Spleen (tissue), 11 donors: Measurements from ENCODE around the gene GAS7. TPM values are rescaled to one million over a fixed set of nuclear protein-coding genes. Genes with fewer than 3 reads are reported as not detected.

Experiments
- DNase-seq: peaks from one replicate; pipeline ENCODE4 v3.0.0-alpha.2; 2020
- H3K27ac ChIP-seq, 8 donors: fragments of 200-600 bp; sonication (generic) in 7 of 8; 1 replicate in 4 of 8; 2 replicates in 4 of 8; pipeline versions ENCODE4 v1.5.0 to v1.8.0; 2016 to 2021; ENCODE audit warnings: inconsistent platforms in 4 of 8, mild to moderate bottlenecking in 4 of 8, moderate library complexity in 1 of 8
- H3K27me3 ChIP-seq, 7 donors: fragments of 200-600 bp; sonication (generic) in 6 of 7; replicated peaks in 1 of 7; 1 replicate in 4 of 7; 2 replicates in 3 of 7; pipeline versions ENCODE4 v1.5.0 to v1.8.0; 2016 to 2021; ENCODE audit warnings: inconsistent platforms in 3 of 7, mild to moderate bottlenecking in 1 of 7
- H3K36me3 ChIP-seq, 6 donors: fragments of 200-600 bp; sonication (generic) in 5 of 6; 1 replicate in 4 of 6; 2 replicates in 2 of 6; pipeline versions ENCODE4 v1.5.0 to v1.8.0; 2016 to 2021; ENCODE audit warnings: inconsistent platforms in 2 of 6
- H3K4me1 ChIP-seq, 6 donors: fragments of 200-600 bp; sonication (generic) in 5 of 6; 1 replicate in 3 of 6; 2 replicates in 3 of 6; pipeline versions ENCODE4 v1.5.0 to v1.8.0; 2016 to 2021; ENCODE audit warnings: inconsistent platforms in 3 of 6
- H3K4me3 ChIP-seq, 8 donors: fragments of 200-600 bp; sonication (generic) in 7 of 8; 1 replicate in 4 of 8; 2 replicates in 4 of 8; pipeline versions ENCODE4 v1.5.0 to v1.8.0; 2016 to 2021; ENCODE audit warnings: inconsistent platforms in 4 of 8, mild to moderate bottlenecking in 4 of 8, moderate library complexity in 2 of 8
- H3K9me3 ChIP-seq, 8 donors: fragments of 200-600 bp; sonication (generic) in 7 of 8; 1 replicate in 4 of 8; 2 replicates in 4 of 8; pipeline versions ENCODE4 v1.5.0 to v1.8.0; 2016 to 2021; ENCODE audit warnings: inconsistent platforms in 4 of 8
- CTCF ChIP-seq, 11 experiments: fragments of 200-600 bp in 7 of 11; fragments of 450-650 bp in 4 of 11; sonication (generic) in 4 of 11; IDR thresholded peaks in 8 of 11; conservative IDR thresholded peaks in 3 of 11; 1 replicate in 7 of 11; 2 replicates in 4 of 11; pipeline versions ENCODE4 v1.4.0 to v1.8.0; 2016 to 2021; ENCODE audit warnings: antibody characterized with exemption in 11 of 11, inconsistent platforms in 4 of 11, mild to moderate bottlenecking in 1 of 11
- POLR2A ChIP-seq, 3 donors: fragments of 450-650 bp; IDR thresholded peaks; one replicate each; pipeline ENCODE4 v1.5.1; 2017; ENCODE audit warnings: antibody characterized with exemption in 3 of 3, mild to moderate bottlenecking in 1 of 3
- POLR2AphosphoS5 ChIP-seq, 3 donors: sonication (generic); formaldehyde crosslinking; IDR thresholded peaks; one replicate each; pipeline ENCODE4 v1.5.1; 2017; ENCODE audit warnings: antibody characterized with exemption in 3 of 3
- WGBS, 5 donors: extraction: QIAGEN DNeasy Blood & Tissue Kit in 3 of 5; methylation state at CpG; one replicate each; pipeline versions ENCODE4 v1.1.5 to v1.1.7; 2013 to 2018; 5-methylcytosine and 5-hydroxymethylcytosine counted together
- intact Hi-C: fragments of 100-400 bp; cut with DNase I; formaldehyde crosslinking; loops from one replicate; pipeline ENCODE4 v1.15.0; 2023; ENCODE audit warnings: low total_unique reads
- polyA plus RNA-seq, 3 donors: library from polyadenylated mRNA; stranded (reverse); fragments of 200-250 nt; gene quantifications; one replicate each; pipeline ENCODE4 v1.2.1, GENCODE V29; 2013
- total RNA-seq, 7 donors: library from RNA; depleted of rRNA in 3 of 7; stranded (reverse); fragments of >200 nt in 3 of 7; fragmentation: NEBNext Ultra II Directional in 4 of 7; extraction: Animal tissue kit (Norgen Biotek cat#: 25700) in 4 of 7; gene quantifications; one replicate each; pipeline versions ENCODE4 v1.1.0 to v1.2.1, GENCODE V29; 2016 to 2021
- donor health status: healthy with polysubstance abuse.
- donor health status: DM: no; HTN: no; CAD: no; lungs with moderate emphysema.
- donor health status: DM: no; HTN: no; CAD: no.
- donor health status: Bipolar disorder and iron deficiency.
- donor health status: healthy.
- donor health status: DM: no; HTN: no; CAD: no.
- donor health status: DM: yes; HTN: yes; CAD: no.

Gene GAS7
- total and polyA plus RNA-seq, 10 donors = 4.1 to 127 (median 60.9) TPM

GRCh38 chr17:9974448-9975381 is 223.7 kb downstream of the GAS7 start:
- TF ChIP-seq POLR2A (IDR thresholded peaks at IDR 0.05) = no peak
- TF ChIP-seq CTCF (IDR thresholded peaks at IDR 0.05 in 8 of 11, conservative IDR thresholded peaks at IDR 0.05 in 3 of 11) = no peak
- no peak for TF ChIP-seq POLR2AphosphoS5 (IDR thresholded peaks at IDR 0.05)
- Histone ChIP-seq H3K9me3 (no peaks in the 10 kb centered on the region), H3K36me3 (peaks cover 0 to 18% (median 0%) of the 10 kb centered on the region in 6 donors), H3K27me3 (no peaks in the 10 kb centered on the region), H3K4me3 (no peak overlapping the region), H3K4me1 (peaks cover 0 to 65% (median 24%) of the 10 kb centered on the region in 6 donors), H3K27ac (peak overlapping the region in 4 of 8 donors; percentile 43 to 61 (median 53))
- 80 to 88% (median 87%) methylated on average over 16 of the region's 16 CpGs for WGBS, 5 donors
- intact Hi-C loops = no loop called here
- DNase-seq = no peak

DNA sequence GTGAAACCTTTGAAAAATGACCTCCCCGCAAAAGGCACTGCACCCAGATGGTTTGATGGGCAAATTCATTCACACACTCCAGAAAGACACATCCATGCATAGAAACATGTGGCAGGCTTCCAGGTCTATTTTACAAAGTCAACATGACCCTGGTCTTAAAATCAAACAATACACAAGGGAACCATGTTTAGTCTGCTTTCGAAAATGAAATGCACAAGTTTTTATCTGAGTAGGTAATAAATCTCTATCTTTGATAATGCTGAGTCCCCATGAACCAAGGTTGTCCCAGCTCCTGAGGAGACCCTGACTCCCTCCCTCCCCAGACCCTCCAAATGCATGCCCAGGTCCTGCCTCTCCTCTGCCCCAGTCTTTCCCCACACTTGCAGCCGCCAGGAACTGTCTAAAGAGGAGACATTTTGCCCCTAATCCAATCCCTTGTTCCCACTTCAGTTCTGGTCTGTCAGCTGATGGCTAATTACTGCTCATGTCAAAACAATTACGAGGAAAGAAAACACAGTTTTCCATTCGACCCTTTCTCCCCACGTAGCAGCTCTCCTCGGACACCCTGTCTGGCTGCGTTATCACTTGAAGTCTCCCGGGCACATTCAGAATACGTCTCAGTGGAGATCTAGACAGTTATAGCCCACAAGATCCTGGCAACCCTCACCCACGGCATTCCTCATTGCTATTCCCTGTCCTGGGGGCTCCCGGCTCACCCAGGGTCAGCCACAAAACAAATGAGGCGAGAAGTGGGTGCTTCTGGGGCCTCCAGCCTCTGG is 224.5 kb downstream of the GAS7 start:
- DNase-seq = no peak
- 72 to 86% (median 82%) methylated on average over 13 of the region's 13 CpGs for WGBS, 5 donors

DNA sequence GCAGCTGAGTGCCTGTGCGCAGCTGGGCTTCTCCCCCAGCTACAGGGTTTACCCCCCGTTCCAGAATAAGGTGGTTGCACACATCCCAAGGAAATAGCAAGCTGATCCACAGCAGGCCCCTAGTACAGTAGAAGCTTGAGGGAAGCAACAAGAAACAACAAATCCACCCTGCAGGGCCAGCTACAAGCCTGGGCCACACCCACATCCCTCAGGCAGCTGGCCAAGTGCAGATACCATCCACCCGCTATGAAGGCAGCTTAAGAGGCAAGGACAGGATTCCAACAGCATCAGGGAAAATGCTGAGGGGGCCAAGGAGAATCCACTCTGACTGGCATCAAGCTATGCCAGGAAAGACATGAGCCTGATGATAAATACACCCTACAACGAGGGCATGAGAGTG is 226.4 kb downstream of the GAS7 start:
- H3K27me3 ChIP-seq = no peaks in the 10 kb centered on the region
- H3K4me1 ChIP-seq = peaks cover 0 to 56% (median 25%) of the 10 kb centered on the region in 6 donors
- intact Hi-C loops = no loop called here
- H3K36me3 ChIP-seq = peaks cover 0 to 19% (median 0%) of the 10 kb centered on the region in 6 donors
- peak overlapping the region in 3 of 8 donors; percentile 5 to 43 (median 25) for H3K27ac ChIP-seq
- H3K4me3 ChIP-seq = no peak overlapping the region
- TF ChIP-seq POLR2AphosphoS5 (IDR thresholded peaks at IDR 0.05) = peak in 2 of 3 donors; percentile 54 to 59
- no peak for TF ChIP-seq POLR2A (IDR thresholded peaks at IDR 0.05)
- no peak for TF ChIP-seq CTCF (IDR thresholded peaks at IDR 0.05 in 8 of 11, conservative IDR thresholded peaks at IDR 0.05 in 3 of 11)
- peak; percentile 83 for DNase-seq
- 43 to 64% (median 47%) methylated on average over 4 of the region's 4 CpGs for WGBS, 5 donors
- no peaks in the 10 kb centered on the region for H3K9me3 ChIP-seq

More for the DNA sequence above, 224.5 kb downstream of the GAS7 start:
- intact Hi-C loops = no loop called here
- TF ChIP-seq CTCF (IDR thresholded peaks at IDR 0.05 in 8 of 11, conservative IDR thresholded peaks at IDR 0.05 in 3 of 11) = no peak
- TF ChIP-seq POLR2A (IDR thresholded peaks at IDR 0.05) = no peak
- Histone ChIP-seq H3K4me1 (peaks cover 0 to 65% (median 24%) of the 10 kb centered on the region in 6 donors), H3K27me3 (no peaks in the 10 kb centered on the region), H3K36me3 (peaks cover 0 to 18% (median 0%) of the 10 kb centered on the region in 6 donors), H3K27ac (peak overlapping the region in 3 of 8 donors; percentile 36 to 61 (median 55)), H3K9me3 (no peaks in the 10 kb centered on the region), H3K4me3 (no peak overlapping the region)
